ENCODE measurements around the gene SLC38A2. TPM values are rescaled to one million over a fixed set of nuclear protein-coding genes. Genes with fewer than 3 reads are reported as not detected.

SLC38A2 gene
- total RNA-seq, 4 donors from 2014 or later: 186 to 503 (median 368) TPM

GRCh38 chr12:46391630-46392029 lies 19.1 kb upstream of the SLC38A2 start:
- TF ChIP-seq, protein P1, sequence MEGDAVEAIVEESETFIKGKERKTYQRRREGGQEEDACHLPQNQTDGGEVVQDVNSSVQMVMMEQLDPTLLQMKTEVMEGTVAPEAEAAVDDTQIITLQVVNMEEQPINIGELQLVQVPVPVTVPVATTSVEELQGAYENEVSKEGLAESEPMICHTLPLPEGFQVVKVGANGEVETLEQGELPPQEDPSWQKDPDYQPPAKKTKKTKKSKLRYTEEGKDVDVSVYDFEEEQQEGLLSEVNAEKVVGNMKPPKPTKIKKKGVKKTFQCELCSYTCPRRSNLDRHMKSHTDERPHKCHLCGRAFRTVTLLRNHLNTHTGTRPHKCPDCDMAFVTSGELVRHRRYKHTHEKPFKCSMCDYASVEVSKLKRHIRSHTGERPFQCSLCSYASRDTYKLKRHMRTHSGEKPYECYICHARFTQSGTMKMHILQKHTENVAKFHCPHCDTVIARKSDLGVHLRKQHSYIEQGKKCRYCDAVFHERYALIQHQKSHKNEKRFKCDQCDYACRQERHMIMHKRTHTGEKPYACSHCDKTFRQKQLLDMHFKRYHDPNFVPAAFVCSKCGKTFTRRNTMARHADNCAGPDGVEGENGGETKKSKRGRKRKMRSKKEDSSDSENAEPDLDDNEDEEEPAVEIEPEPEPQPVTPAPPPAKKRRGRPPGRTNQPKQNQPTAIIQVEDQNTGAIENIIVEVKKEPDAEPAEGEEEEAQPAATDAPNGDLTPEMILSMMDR (IDR thresholded peaks at IDR 0.05; ENCODE audit: low read depth): no peak

GRCh38 chr12:46390881-46391280 lies 18.3 kb upstream of the SLC38A2 start:
- TF ChIP-seq, protein P1 (IDR thresholded peaks at IDR 0.05; ENCODE audit: low read depth): no peak

DNA sequence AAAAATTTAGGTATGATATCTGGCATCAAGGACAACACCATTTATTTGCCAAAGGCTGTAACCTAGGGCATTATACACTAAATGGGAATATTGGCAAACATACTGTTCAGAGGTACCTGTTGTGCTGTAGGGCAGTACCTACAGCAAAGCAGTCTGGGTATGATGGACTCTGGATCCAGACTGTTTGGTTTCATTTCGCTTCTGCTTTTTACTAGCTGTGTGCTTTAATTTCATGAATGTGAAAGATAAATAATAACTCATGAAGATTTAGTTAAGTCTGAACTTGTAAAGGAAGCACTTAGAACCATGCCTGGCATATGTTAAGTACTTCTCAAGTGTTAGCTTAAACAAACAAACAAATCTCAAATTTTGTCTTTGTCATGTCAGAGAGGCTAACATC lies 17.7 kb upstream of the SLC38A2 start:
- TF ChIP-seq, protein P1 (IDR thresholded peaks at IDR 0.05; ENCODE audit: low read depth): no peak

DNA sequence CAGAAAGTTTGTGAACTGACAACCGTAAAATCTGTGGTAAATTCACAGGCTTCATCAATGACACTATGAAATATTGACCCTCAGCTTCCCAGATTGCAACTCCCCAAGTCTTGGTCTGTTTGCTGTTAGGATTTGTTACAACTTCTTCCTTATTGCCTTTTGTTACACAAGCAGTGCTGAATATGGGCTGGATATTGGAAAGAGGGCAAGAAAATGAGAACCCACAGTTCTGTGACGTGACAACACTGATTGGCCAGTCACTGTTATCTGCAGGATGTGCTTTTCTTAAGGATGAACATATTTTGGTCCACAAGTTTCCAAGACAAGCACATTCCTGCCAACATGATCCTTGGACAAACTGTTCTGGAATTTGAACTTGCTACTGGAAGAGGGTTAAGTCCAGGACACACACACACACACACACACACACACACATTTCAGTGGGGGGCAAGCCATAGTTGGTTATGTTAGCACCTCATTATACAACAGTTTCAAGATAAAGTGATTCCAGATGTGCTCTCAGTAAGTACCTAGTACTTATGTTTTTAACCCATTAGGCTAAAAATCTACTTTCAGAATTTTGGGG lies 16.6 kb upstream of the SLC38A2 start:
- TF ChIP-seq, protein P1 (IDR thresholded peaks at IDR 0.05; ENCODE audit: low read depth): no peak

DNA sequence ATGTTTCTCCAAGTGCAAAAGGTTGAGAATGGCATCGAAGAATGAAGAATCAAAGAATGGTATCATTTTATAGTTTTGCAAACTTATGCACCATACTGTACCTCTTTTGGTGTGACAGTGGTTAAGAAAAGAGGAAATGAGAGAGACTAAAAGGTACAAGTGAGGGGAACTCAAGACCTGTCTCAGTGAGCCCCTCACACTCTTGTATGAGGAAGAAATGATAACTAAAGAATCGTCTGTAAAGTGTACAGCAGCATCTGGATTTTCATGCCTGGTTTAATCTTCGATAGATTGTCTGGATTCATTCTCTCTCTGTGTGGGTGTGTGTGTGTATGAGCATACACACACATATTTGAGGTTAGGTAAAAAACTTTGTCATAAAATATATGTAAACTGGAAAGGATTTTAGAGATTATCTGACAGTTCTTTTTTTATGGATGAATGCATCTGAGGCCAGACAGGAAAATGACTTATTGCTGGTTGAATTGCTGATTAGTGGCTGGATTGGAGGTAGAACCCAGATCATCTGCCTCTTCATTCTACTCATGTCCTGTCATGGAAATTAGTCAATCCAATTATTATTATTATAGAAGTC lies 16.0 kb upstream of the SLC38A2 start:
- TF ChIP-seq, protein P1 (IDR thresholded peaks at IDR 0.05; ENCODE audit: low read depth): no peak

GRCh38 chr12:46387670-46388069 lies 15.1 kb upstream of the SLC38A2 start:
- TF ChIP-seq, protein P1 (IDR thresholded peaks at IDR 0.05; ENCODE audit: low read depth): no peak

DNA sequence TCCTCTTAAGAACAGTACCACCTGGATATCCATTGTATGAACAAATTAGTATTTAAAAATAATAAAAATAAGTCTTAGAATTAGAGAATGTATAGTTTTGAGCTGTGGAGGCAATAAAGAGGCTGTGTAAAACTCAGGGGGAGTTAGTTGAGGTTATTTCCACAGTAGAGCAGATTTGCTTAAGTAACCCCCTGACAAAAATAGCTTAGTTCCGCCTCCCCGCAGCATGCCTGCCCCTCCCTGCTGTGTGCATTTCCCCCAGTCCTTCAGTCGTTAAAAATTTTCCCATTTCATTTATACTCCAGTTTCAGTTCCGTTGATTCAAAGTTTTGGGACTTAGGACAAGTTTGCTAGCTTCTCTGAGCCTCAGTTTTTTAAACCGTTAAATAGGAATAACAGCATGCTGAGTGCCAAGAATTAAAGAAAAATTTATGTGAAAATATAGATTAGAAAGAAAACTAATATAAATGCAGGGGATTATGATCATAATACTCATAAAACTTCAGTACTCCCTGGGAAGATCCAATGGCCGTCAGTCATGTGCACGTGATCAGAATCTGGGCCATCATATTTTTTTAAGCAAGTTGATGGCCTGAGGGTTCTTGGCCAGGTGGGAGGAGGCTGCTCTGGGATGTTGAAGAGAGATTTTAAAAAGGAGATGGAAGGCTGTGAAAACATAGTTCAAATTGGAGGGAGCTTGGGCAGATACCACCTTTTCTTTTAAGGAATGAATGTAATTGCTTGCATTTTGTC lies 14.5 kb upstream of the SLC38A2 start:
- TF ChIP-seq, protein P1 (IDR thresholded peaks at IDR 0.05; ENCODE audit: low read depth): no peak
